Measurements from ENCODE around the gene EYA4.

GRCh38 chr6:133568970-133569889 lies 328.1 kb downstream of the EYA4 start:
- TF ChIP-seq CTCF (IDR thresholded peaks at IDR 0.05) (peak; percentile 90), REST (IDR thresholded peaks at IDR 0.05; ENCODE audit: insufficient read depth in 1 of 2, low read depth in 2 of 2, low read length in 1 of 2) (no peak), POLR2AphosphoS5 (IDR thresholded peaks at IDR 0.05; ENCODE audit: low read depth, low read length) (no peak), SIN3A (IDR thresholded peaks at IDR 0.05; ENCODE audit: borderline replicate concordance, insufficient read depth, low read depth, low read length) (no peak)

Data from Panc1 (cell line).